Loucy (cell line): ENCODE measurements around the gene NOL6.

Experiments used
- H2AFZ ChIP-seq: fragments of 200-600 bp; sonication (generic); 2 replicates; pipeline ENCODE4 v1.6.0; 2016; ENCODE audit warnings: antibody characterized with exemption, mild to moderate bottlenecking, low read length, moderate library complexity
- H3F3A ChIP-seq: fragments of 200-600 bp; 2 replicates; pipeline ENCODE4 v1.6.0; 2016; ENCODE audit warnings: antibody characterized with exemption, low read depth, mild to moderate bottlenecking
- H3K27me3 ChIP-seq: fragments of 200-600 bp; sonication (generic); 2 replicates; pipeline ENCODE4 v1.6.1; 2014; ENCODE audit warnings: low read length, mild to moderate bottlenecking; ENCODE audit not compliant: insufficient read depth, poor library complexity, severe bottlenecking
- H3K36me3 ChIP-seq: fragments of 200-600 bp; sonication (generic); 2 replicates; pipeline ENCODE4 v1.6.1; 2016; ENCODE audit warnings: low read length; ENCODE audit not compliant: insufficient read depth
- H3K4me1 ChIP-seq: fragments of 200-600 bp; sonication (generic); 2 replicates; pipeline ENCODE4 v1.5.1; 2014; ENCODE audit warnings: low read length, mild to moderate bottlenecking; ENCODE audit not compliant: insufficient read depth, poor library complexity, severe bottlenecking
- H3K4me2 ChIP-seq: fragments of 200-600 bp; sonication (generic); 2 replicates; pipeline ENCODE4 v1.6.0; 2014; ENCODE audit warnings: antibody characterized with exemption, low read length, low read depth, mild to moderate bottlenecking; ENCODE audit not compliant: poor library complexity, severe bottlenecking
- H3K4me3 ChIP-seq: fragments of 200-600 bp; sonication (generic); 2 replicates; pipeline ENCODE4 v1.5.1; 2014; ENCODE audit warnings: low read length, mild to moderate bottlenecking, mixed read lengths; ENCODE audit not compliant: poor library complexity, severe bottlenecking
- H3K79me2 ChIP-seq: fragments of 200-600 bp; sonication (generic); 2 replicates; pipeline ENCODE4 v1.6.1; 2014; ENCODE audit warnings: low read length; ENCODE audit not compliant: insufficient read depth
- H3K9ac ChIP-seq: fragments of 200-600 bp; sonication (generic); 2 replicates; pipeline ENCODE4 v1.6.0; 2014; ENCODE audit warnings: mild to moderate bottlenecking, low read depth, low read length, moderate library complexity; ENCODE audit not compliant: poor library complexity, severe bottlenecking
- H3K9me2 ChIP-seq: fragments of 200-600 bp; sonication (generic); replicated peaks from 2 replicates; pipeline ENCODE4 v1.6.1; 2016; ENCODE audit warnings: low read depth, low read length, mixed read lengths
- H3K9me3 ChIP-seq: fragments of 200-600 bp; sonication (generic); 2 replicates; pipeline ENCODE4 v1.6.1; 2014; ENCODE audit warnings: mild to moderate bottlenecking, antibody characterized with exemption, low read length, low read depth; ENCODE audit not compliant: insufficient read depth
- H4K20me1 ChIP-seq: fragments of 200-600 bp; sonication (generic); 2 replicates; pipeline ENCODE4 v1.6.0; 2014; ENCODE audit warnings: antibody characterized with exemption, low read length, mild to moderate bottlenecking; ENCODE audit not compliant: insufficient read depth, poor library complexity, severe bottlenecking
- EZH2phosphoT487 ChIP-seq: fragments of 200-600 bp; IDR thresholded peaks from 2 replicates; pipeline ENCODE4 v1.6.1; 2018; ENCODE audit warnings: antibody characterized with exemption, mild to moderate bottlenecking, moderate library complexity, borderline replicate concordance
- TF ChIP-seq, protein P1 (sequence below): fragments of 200-600 bp; sonication (generic); conservative IDR thresholded peaks from 2 replicates; pipeline ENCODE4 v1.5.1; 2014; ENCODE audit warnings: mild to moderate bottlenecking, antibody characterized with exemption, low read length

Gene NOL6

DNA sequence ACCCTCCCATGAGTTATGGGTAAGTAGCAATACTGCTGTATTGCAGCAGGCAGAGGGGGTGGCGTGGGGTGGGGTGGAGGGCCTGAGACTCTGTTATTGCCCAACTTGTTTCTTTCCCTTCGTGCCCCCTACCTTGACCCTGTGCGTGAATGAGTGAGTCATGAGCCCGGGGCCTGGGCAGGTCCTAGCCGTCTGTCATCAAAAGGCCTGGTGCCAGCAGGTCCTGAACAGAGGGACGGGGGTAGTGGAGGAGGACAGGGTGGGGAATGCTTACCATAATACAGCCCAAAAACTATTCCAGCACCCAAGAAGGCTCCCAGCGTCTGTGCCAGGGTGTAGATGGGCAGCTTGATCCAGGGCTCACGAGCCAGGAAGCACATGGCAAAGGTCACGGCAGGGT lies 30.7 kb downstream of the NOL6 start:
- Histone ChIP-seq H3F3A (no peaks in the 10 kb centered on the region; the same call in 1 of the 2 replicates), H3K9ac (no peak overlapping the region), H3K4me1 (peaks cover 26% of the 10 kb centered on the region), H2AFZ (no peak overlapping the region), H3K9me3 (no peaks in the 10 kb centered on the region), H3K27me3 (no peaks in the 10 kb centered on the region), H3K36me3 (no peaks in the 10 kb centered on the region), H3K9me2 (no peaks in the 10 kb centered on the region), H3K4me3 (no peak overlapping the region), H3K4me2 (no peak overlapping the region), H3K79me2 (no peaks in the 10 kb centered on the region), H4K20me1 (no peaks in the 10 kb centered on the region)
- TF ChIP-seq, protein P1, sequence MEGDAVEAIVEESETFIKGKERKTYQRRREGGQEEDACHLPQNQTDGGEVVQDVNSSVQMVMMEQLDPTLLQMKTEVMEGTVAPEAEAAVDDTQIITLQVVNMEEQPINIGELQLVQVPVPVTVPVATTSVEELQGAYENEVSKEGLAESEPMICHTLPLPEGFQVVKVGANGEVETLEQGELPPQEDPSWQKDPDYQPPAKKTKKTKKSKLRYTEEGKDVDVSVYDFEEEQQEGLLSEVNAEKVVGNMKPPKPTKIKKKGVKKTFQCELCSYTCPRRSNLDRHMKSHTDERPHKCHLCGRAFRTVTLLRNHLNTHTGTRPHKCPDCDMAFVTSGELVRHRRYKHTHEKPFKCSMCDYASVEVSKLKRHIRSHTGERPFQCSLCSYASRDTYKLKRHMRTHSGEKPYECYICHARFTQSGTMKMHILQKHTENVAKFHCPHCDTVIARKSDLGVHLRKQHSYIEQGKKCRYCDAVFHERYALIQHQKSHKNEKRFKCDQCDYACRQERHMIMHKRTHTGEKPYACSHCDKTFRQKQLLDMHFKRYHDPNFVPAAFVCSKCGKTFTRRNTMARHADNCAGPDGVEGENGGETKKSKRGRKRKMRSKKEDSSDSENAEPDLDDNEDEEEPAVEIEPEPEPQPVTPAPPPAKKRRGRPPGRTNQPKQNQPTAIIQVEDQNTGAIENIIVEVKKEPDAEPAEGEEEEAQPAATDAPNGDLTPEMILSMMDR: no peak
- TF ChIP-seq EZH2phosphoT487: no peak

DNA sequence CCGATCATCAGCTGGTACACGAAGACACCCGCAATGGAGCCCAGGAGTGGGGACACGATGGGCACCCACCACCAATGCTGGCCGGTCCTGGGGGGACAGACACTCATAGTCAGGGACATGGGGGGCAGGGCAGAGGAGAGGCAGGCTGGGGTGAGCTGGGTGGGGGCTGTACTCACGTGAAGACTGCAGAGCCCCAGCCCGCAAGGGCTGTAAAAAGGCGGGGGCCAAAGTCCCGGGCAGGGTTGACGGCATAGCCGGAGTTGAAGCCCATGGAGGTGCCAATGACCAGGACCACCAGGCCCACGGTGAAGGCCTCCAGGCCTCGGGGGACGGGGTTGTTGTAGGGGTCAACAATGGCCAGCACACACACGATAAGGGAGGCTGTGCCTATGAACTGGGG lies 31.6 kb downstream of the NOL6 start:
- Histone ChIP-seq H3K4me2 (no peak overlapping the region), H3K9ac (no peak overlapping the region), H3K9me2 (no peaks in the 10 kb centered on the region), H3K9me3 (no peaks in the 10 kb centered on the region), H3K4me3 (no peak overlapping the region), H2AFZ (no peak overlapping the region), H3K27me3 (no peaks in the 10 kb centered on the region), H3F3A (no peaks in the 10 kb centered on the region; the same call in 1 of the 2 replicates), H4K20me1 (no peaks in the 10 kb centered on the region), H3K79me2 (no peaks in the 10 kb centered on the region), H3K36me3 (no peaks in the 10 kb centered on the region), H3K4me1 (peaks cover 21% of the 10 kb centered on the region)
- TF ChIP-seq, protein P1: no peak
- no peak for TF ChIP-seq EZH2phosphoT487

DNA sequence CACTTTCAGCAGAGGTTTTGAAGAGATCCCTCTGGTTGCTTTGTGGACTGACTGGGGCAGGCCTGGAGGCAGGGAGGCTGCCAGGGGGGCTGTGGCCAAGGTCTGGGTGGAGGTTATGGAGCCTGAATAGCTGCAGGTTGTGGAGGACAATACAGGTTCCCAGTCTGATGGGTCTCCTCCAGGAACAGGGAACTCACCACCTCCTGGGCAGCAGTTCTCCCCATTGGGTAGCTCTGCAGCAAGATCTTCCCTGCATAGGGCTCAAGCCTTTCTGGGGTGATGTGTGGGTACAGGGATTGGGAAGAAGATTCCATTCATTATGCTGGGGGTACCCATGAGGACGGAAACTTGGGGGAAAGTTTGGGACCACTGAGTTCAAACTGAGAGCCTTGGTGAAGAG lies 33.1 kb downstream of the NOL6 start:
- no peak overlapping the region for H3K4me2 ChIP-seq
- H3K36me3 ChIP-seq: no peaks in the 10 kb centered on the region
- no peaks in the 10 kb centered on the region for H3K9me2 ChIP-seq
- peaks cover 6% of the 10 kb centered on the region for H3K4me1 ChIP-seq
- H4K20me1 ChIP-seq: no peaks in the 10 kb centered on the region
- H2AFZ ChIP-seq: no peak overlapping the region
- H3K9me3 ChIP-seq: no peaks in the 10 kb centered on the region
- no peaks in the 10 kb centered on the region for H3F3A ChIP-seq
- no peak overlapping the region for H3K4me3 ChIP-seq
- H3K27me3 ChIP-seq: no peaks in the 10 kb centered on the region
- H3K9ac ChIP-seq: no peak overlapping the region
- no peaks in the 10 kb centered on the region for H3K79me2 ChIP-seq
- TF ChIP-seq, protein P1: no peak
- no peak for TF ChIP-seq EZH2phosphoT487
